ACHN (cell line): ENCODE measurements around the gene EVPLL.
"Not testable (repeated sequence)": the region's sequence is repeated elsewhere in the genome, so short reads cannot be mapped to it uniquely, and the experiment has no call there.

Source experiments
- DNase-seq: peaks from one replicate; pipeline ENCODE4 v3.0.0-alpha.2; 2015
- in situ Hi-C: cut with HindIII; loops from 2 replicates; pipeline ENCODE4 v1.10.0; 2017; ENCODE audit warnings: low sequenced_read_pairs, low pct_ligation_motif_present, low pct_unique_long_range_greater_than_20kb

Gene EVPLL

GRCh38 chr17:18377437-18378204 is at the start of gene EVPLL:
Gene EVPLL (plus strand): TSS chr17:18377778. CDS start chr17:18380938, 3,160 bp downstream.
- DNase-seq = no peak

DNA sequence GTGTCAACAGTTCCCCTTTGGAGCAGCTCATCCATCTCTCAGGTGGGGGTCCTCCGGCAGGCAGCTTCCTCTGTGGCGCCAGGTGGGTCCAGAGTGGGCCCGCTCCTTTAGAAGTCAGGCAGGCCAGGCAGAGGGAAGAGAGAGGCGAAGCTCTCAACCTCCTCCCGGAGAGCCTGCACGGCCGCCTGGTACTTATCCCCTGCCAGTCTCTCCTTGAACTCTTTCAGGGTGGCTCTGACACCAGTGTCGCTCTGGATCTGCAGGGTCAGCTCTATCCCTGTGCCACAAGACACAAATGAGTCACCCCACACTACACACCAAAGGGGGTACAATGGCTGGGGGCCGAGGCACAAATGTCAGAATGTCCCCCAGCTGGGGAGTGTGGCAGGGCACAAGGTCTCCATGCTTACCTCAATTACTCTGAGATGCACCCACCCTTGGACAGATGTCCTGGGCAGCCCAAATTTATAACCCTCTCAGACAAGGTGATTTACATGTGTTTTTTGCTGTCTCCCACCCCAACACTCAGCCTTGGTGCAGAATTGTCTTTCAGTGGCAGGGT is 48.9 kb upstream of the EVPLL start:
- in situ Hi-C loops = no loop called here
- DNase-seq = no peak

More at GRCh38 chr17:18377437-18378204, at the start of gene EVPLL:
- in situ Hi-C loops = no loop called here

DNA sequence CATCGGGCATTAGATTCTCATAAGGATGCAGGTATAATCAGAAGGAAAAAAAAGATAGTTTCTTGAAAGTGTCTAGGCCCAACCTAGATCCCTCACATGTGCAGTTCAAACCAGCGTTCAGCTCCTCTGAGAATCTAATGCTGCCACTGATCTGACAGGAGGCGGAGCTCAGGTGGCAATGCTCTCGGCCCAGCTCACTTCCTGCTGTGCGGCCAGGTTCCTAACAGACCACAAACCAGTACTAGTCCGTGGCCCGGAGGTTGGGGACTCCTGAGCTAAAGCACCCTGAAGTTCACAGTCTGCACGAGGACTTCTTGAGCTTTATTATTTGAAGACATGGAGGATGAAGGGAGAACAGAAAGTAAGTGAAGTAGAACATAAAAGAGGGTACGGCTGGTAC is 45.7 kb upstream of the EVPLL start:
- in situ Hi-C loops = no loop called here
- no peak for DNase-seq

DNA sequence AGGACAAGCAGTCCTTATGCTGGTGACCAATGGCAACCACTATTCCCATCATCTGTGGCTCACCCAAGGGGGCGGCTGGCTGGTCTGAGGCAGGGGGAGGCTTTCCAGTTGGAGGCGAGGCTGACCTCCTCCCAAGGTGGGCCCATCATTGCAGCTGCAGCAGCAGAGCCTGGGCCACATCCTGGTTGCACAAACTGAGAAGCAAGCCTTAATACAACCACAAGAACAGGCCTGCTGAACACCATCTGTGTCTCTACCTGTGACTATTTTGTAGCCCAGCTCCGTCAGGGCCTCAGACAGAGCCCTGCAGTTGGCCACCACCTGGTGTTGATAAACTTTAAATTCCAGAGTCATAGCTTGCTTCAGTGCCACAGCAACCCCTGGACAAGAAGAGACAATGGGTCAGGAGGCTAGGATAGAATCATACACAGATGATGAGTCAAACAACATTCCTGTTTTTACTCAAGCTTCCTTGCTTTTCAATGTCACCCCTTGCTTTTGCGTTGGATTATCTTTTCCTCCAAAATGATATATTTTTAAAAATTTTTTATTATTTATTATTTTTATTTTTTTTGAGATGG is 44.6 kb upstream of the EVPLL start:
- no peak for DNase-seq
- in situ Hi-C loops = no loop called here

DNA sequence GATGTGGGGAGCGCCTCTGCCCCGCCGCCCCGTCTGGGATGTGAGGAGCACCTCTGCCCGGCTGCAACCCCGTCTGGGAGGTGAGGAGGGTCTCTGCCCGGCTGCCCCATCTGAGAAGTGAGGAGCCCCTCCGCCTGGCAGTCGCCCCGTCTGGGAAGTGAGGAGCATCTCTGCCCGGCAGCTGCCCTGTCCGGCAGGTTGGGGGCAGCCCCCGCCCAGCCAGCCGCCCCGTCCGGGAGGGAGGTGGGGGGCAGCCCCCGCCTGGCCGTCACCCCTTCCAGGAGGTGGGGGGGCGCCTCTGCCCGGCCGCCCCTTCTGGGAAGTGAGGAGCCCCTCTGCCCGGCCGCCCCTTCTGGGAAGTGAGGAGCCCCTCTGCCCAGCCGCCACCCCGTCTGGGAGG is 39.4 kb upstream of the EVPLL start:
- DNase-seq, in situ Hi-C loops: not testable (repeated sequence)

DNA sequence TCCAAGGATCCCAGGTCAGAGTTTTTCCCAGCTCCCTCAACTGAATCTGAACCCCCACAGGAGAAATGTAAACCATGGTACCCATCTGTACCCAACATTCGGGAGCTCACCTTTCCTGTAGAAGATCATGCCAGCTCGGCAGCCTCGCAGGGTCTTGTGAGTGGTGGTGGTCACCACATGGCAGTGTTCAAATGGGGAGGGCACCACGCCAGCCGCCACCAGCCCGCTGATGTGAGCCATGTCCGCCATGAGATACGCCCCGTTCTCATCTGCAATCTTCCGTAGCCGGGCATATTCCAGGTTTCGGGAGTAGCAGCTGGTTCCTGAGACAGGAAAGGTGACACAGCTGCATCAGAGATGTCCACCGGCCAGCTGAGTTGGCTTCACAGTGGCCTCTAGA is 37.6 kb upstream of the EVPLL start:
- no peak for DNase-seq
- in situ Hi-C loops = no loop called here

DNA sequence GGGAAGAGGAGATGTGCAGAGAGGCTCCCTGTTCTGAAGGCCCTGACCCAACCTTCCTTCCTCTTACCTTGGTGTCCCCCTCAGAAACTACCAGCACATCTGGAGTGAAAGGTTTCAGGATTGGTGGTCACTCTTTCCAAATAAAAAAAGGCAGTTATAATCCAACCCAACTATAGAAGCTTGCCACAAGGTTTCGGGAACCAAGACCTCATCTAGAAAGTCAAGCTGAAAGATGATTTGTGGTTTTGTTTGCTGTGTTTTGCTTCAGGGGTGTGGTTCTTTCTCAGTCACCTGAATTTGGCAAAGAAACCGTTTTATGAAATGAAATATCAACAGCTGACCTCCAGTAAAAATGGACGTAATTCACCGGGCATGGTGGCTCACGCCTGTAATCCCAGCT is 33.6 kb upstream of the EVPLL start:
- no peak for DNase-seq
- in situ Hi-C loops = no loop called here

GRCh38 chr17:18353541-18353940 is 24.0 kb upstream of the EVPLL start:
- in situ Hi-C loops = no loop called here
- no peak for DNase-seq

DNA sequence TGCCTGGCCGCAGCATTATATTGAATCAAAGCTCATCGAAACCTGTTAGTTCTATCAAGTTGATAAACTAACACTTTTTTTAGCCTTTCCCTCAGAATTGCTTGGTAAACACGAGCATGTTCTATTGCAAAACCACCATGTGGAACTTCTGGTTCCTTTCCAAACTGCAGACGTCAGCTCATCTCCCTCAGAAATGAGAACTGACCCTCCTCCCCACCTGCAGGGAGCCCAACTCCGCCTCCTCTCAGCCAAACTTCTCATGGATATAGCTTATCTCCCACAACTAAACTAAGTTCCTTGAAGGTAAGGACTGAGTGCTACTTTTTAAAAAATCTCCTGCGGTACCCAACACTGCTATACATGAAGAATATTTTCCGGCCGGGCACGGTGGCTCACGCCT is 21.0 kb upstream of the EVPLL start:
- DNase-seq = no peak
- in situ Hi-C loops = no loop called here

DNA sequence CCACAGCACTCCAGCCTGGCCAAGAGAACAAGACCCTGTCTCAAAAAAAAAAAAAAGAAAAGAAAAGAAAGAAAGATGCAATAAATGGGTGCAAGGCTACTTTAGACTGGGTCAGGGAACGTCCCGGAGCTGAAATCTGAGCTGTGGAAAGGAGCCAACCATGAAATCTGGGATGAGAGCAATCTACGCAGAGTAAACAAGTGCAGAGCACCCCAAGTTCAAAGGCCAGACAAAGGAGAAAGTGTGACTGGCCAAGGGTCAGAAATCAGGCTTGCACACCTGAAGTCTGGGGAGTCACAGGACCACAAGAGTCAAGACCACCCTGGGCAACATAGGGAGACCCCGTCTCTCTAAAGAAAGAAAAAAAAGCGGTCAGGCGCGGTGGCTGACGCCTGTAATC is 17.1 kb upstream of the EVPLL start:
- DNase-seq = no peak
- in situ Hi-C loops = no loop called here

- in situ Hi-C loops = no loop called here
- DNase-seq = no peak
These were observed 15.5 kb upstream of the EVPLL start for GRCh38 chr17:18361837-18362697.

GRCh38 chr17:18362698-18363100 is 14.9 kb upstream of the EVPLL start:
- in situ Hi-C loops = no loop called here
- DNase-seq = peak; percentile 95

- in situ Hi-C loops = no loop called here
- peak; percentile 95 for DNase-seq
These were observed 14.2 kb upstream of the EVPLL start, which contains the start of gene SHMT1 for GRCh38 chr17:18363101-18364049. Gene SHMT1 (minus strand): TSS chr17:18363550. CDS start chr17:18355981, 7,569 bp downstream.

- no peak for DNase-seq
- in situ Hi-C loops = no loop called here
These were observed 13.4 kb upstream of the EVPLL start for GRCh38 chr17:18364166-18364565.

- no peak for DNase-seq
- in situ Hi-C loops = no loop called here
These were observed 8.6 kb upstream of the EVPLL start for GRCh38 chr17:18368946-18369345.

GRCh38 chr17:18370761-18371160 is 6.8 kb upstream of the EVPLL start:
- no peak for DNase-seq
- in situ Hi-C loops = no loop called here

DNA sequence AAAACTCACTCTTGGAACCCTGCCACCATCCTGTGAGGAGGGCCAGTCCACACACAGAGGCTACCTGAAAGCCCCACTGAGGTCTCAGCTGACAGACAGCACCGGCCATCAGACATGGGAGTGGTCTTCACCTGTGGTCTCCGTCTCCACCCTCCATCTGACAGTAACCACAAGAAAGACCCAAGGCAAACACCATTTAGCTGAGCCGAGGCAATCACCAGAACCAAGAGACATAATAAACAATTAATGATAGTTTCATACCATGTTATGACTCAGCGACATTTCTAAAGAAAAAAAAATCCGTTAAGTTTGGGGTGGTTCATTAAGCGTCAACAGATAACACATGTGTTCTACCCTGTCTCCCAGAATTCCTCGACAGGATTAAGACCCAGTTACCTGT is 6.1 kb upstream of the EVPLL start:
- in situ Hi-C loops = no loop called here
- no peak for DNase-seq

GRCh38 chr17:18373181-18373580 is 4.4 kb upstream of the EVPLL start:
- DNase-seq, in situ Hi-C loops: not testable (repeated sequence)
